GM12878 (cell line): ENCODE results near the gene IL1RL2. TPM values are rescaled to one million over a fixed set of nuclear protein-coding genes. Genes with fewer than 3 reads are reported as not detected.

Experiments used
- ATAC-seq: fragments of 200-7000 bp; cut with Tn5 transposase; 3 replicates; pipeline ENCODE4 v1.9.1; 2020; ENCODE audit warnings: mild to moderate bottlenecking, moderate library complexity
- BruUV-seq: library from RNA; stranded (reverse); fragments of 400-500 nt; replicated peaks from 2 replicates; lab custom pipeline; 2021; lab: Mats Ljungman, UMichigan
- CTCF ChIA-PET: fragments of 300-600 bp; sonication (Branson Sonifier 250); formaldehyde crosslinking; extraction: SDS; loops from one replicate; lab custom pipeline; 2021; ENCODE audit warnings: inconsistent platforms; lab: Yijun Ruan, JAX
- POLR2A ChIA-PET: fragments of 350-600 bp; formaldehyde crosslinking; extraction: SDS; loops from one replicate; lab custom pipeline; 2021; ENCODE audit warnings: inconsistent platforms; lab: Charles Lee
- RAD21 ChIA-PET: fragments of 300-600 bp; sonication (Branson Sonifier 250); formaldehyde crosslinking; loops from one replicate; lab custom pipeline; 2023; ENCODE audit warnings: antibody characterized with exemption; ENCODE audit not compliant: unreplicated experiment; lab: Charles Lee
- SMC1A ChIA-PET: fragments of 300-600 bp; sonication (Branson Sonifier 250); formaldehyde crosslinking; loops from one replicate; lab custom pipeline; 2023; ENCODE audit not compliant: unreplicated experiment, uncharacterized antibody; lab: Charles Lee
- DNase-seq: peaks from one replicate; pipeline ENCODE4 v3.0.0-alpha.2; 2011; ENCODE audit warnings: low read depth, low spot score
- FAIRE-seq: peaks from 3 replicates; lab custom pipeline; 2011; peaks lifted over from hg19 to GRCh38; lab: Jason Lieb, UNC
- H2AFZ ChIP-seq: 2 replicates; pipeline ENCODE4 v1.6.0; 2011; ENCODE audit warnings: low read depth, low read length, control low read depth; ENCODE audit not compliant: control insufficient read depth
- H3K27ac ChIP-seq: 2 replicates; pipeline ENCODE4 v1.5.1; 2011; ENCODE audit warnings: control low read depth; ENCODE audit not compliant: control insufficient read depth, insufficient read depth
- H3K27me3 ChIP-seq, 2 experiments: replicated peaks in 1 of 2; 2 replicates each; pipeline versions ENCODE4 v1.6.0 to v1.6.1; 2011; ENCODE audit warnings: low read length in 1 of 2; ENCODE audit not compliant: control insufficient read depth in 2 of 2, insufficient read depth in 2 of 2
- H3K36me3 ChIP-seq, 2 experiments: 2 replicates each; pipeline ENCODE4 v1.5.1; 2011; ENCODE audit warnings: low read length in 1 of 2; ENCODE audit not compliant: control insufficient read depth in 2 of 2, insufficient read depth in 2 of 2
- H3K4me1 ChIP-seq: 2 replicates; pipeline ENCODE4 v1.6.1; 2011; ENCODE audit warnings: mild to moderate bottlenecking, low read length, moderate library complexity, mixed read lengths; ENCODE audit not compliant: control insufficient read depth, insufficient read depth
- H3K4me2 ChIP-seq: 2 replicates; pipeline ENCODE4 v1.6.0; 2011; ENCODE audit warnings: control low read depth; ENCODE audit not compliant: control insufficient read depth, insufficient read depth
- H3K4me3 ChIP-seq: fragments of 200-600 bp; sonication (generic); 2 replicates; pipeline ENCODE4 v1.5.1; 2016
- H3K79me2 ChIP-seq: 2 replicates; pipeline ENCODE4 v1.6.0; 2011; ENCODE audit warnings: low read length; ENCODE audit not compliant: control insufficient read depth, insufficient read depth
- H3K9ac ChIP-seq: 2 replicates; pipeline ENCODE4 v1.8.0; 2011; ENCODE audit warnings: low read length, control low read depth, mixed read lengths; ENCODE audit not compliant: control insufficient read depth, insufficient read depth
- H3K9me3 ChIP-seq: replicated peaks from 3 replicates; pipeline ENCODE4 v1.5.1; 2011; ENCODE audit warnings: mild to moderate bottlenecking, low read length; ENCODE audit not compliant: control insufficient read depth, insufficient read depth
- H4K20me1 ChIP-seq: 2 replicates; pipeline ENCODE4 v1.6.0; 2011; ENCODE audit not compliant: control insufficient read depth, insufficient read depth
- ATF7 ChIP-seq: fragments of 450-650 bp; IDR thresholded peaks from 2 replicates; pipeline ENCODE4 v1.6.1; 2016; ENCODE audit warnings: low read depth, mild to moderate bottlenecking
- CHD1 ChIP-seq: IDR thresholded peaks from 2 replicates; pipeline ENCODE4 v1.6.1; 2012; ENCODE audit warnings: low read depth, low read length, improper control_type of control experiment
- FOXM1 ChIP-seq: IDR thresholded peaks from 2 replicates; pipeline ENCODE4 v1.6.1; 2012; ENCODE audit warnings: low read depth, mild to moderate bottlenecking, inconsistent platforms, low read length, moderate library complexity
- HDAC2 ChIP-seq: fragments of 200-600 bp; sonication (generic); IDR thresholded peaks from 2 replicates; pipeline ENCODE4 v1.6.1; 2017
- HSF1 ChIP-seq: fragments of 150-350 bp; IDR thresholded peaks from 2 replicates; pipeline ENCODE4 v1.6.1; 2014; ENCODE audit warnings: mild to moderate bottlenecking, low read depth, low read length
- KDM1A ChIP-seq: fragments of 200-600 bp; sonication (generic); IDR thresholded peaks from 2 replicates; pipeline ENCODE4 v1.6.1; 2016; ENCODE audit warnings: borderline replicate concordance
- NKRF ChIP-seq: fragments of 450-650 bp; conservative IDR thresholded peaks from 2 replicates; pipeline ENCODE4 v1.6.1; 2017; ENCODE audit warnings: mild to moderate bottlenecking, moderate library complexity
- SIX5 ChIP-seq: IDR thresholded peaks from 2 replicates; pipeline ENCODE4 v1.6.1; 2011; ENCODE audit warnings: mild to moderate bottlenecking, low read depth, low read length, moderate library complexity; ENCODE audit not compliant: severe bottlenecking
- SMARCA5 ChIP-seq: fragments of 450-650 bp; IDR thresholded peaks from 2 replicates; pipeline ENCODE4 v1.6.1; 2017; ENCODE audit warnings: mild to moderate bottlenecking
- SMC3 ChIP-seq: IDR thresholded peaks from 2 replicates; pipeline ENCODE4 v1.6.1; 2011; ENCODE audit warnings: low read length, improper control_type of control experiment, borderline replicate concordance
- SRF ChIP-seq, 2 experiments: IDR thresholded peaks; 2 replicates each; pipeline ENCODE4 v1.6.1; 2011; ENCODE audit warnings: low read depth in 2 of 2, low read length in 2 of 2, mild to moderate bottlenecking in 1 of 2, moderate library complexity in 1 of 2
- TARDBP ChIP-seq: IDR thresholded peaks from 2 replicates; pipeline ENCODE4 v1.6.1; 2016; ENCODE audit warnings: borderline replicate concordance
- TCF12 ChIP-seq: IDR thresholded peaks from 2 replicates; pipeline ENCODE4 v1.6.1; 2011; ENCODE audit warnings: low read depth, mild to moderate bottlenecking, low read length
- ZSCAN29 ChIP-seq: fragments of 450-650 bp; IDR thresholded peaks from 2 replicates; pipeline ENCODE4 v1.6.1; 2017; ENCODE audit warnings: mild to moderate bottlenecking, moderate library complexity
- WGBS: methylation state at CpG from one replicate; pipeline ENCODE4 v1.1.6; 2016; ENCODE audit warnings: low lambda C conversion rate; ENCODE audit not compliant: insufficient replicate concordance, insufficient coverage; ENCODE audit errors: missing lambda C conversion rate; 5-methylcytosine and 5-hydroxymethylcytosine counted together
- in situ Hi-C: fragments of 300-500 bp; cut with MboI; formaldehyde crosslinking; loops from 9 replicates; pipeline ENCODE4 v1.14.3; 2018; ENCODE audit warnings: mixed read lengths
- intact Hi-C: fragments of 100-400 bp; cut with micrococcal nuclease; formaldehyde crosslinking; loops from one replicate; pipeline ENCODE4 v1.14.2; 2022; ENCODE audit not compliant: unreplicated experiment
- polyA plus RNA-seq, 11 experiments: library from polyadenylated mRNA; depleted of rRNA in 4 of 11; unstranded in 6 of 11; stranded (reverse) in 5 of 11; fragments of >200 nt; fragmentation: Nextera tagmentation in 4 of 11; fragmentation: Illumina TruSeq in 1 of 11; extraction: Ambion mirVana in 4 of 11; extraction: Trizol in 1 of 11; gene quantifications; 1 replicate in 1 of 11; 2 replicates in 10 of 11; pipeline versions ENCODE4 v1.2.1 to v1.2.3, GENCODE V29; 2011 to 2016; ENCODE audit warnings: inconsistent platforms in 2 of 11, missing spikeins in 2 of 11, low read depth in 1 of 11
- total RNA-seq, 4 experiments: library from RNA; depleted of rRNA in 3 of 4; stranded (reverse); fragments of >200 nt in 3 of 4; fragmentation: Illumina TruSeq in 1 of 4; extraction: Trizol in 1 of 4; gene quantifications; 2 replicates each; pipeline versions ENCODE4 v1.2.1 to v1.2.3, GENCODE V29; 2013 to 2021
- TF ChIP-seq, protein P1 (sequence below): IDR thresholded peaks from 2 replicates; pipeline ENCODE4 v1.6.1; 2012; ENCODE audit warnings: improper control_type of control experiment, low read depth, low read length; ENCODE audit not compliant: insufficient replicate concordance
- TF ChIP-seq, protein P2 (sequence below): IDR thresholded peaks from 2 replicates; pipeline ENCODE4 v1.6.1; 2011; ENCODE audit warnings: mild to moderate bottlenecking, low read depth, low read length, moderate library complexity; ENCODE audit not compliant: insufficient replicate concordance

Gene IL1RL2
- total and polyA plus RNA-seq, 10 of the 15 experiments (the other 5 are each of a cell fraction or from before 2014, with no cell fraction given): not detected

DNA sequence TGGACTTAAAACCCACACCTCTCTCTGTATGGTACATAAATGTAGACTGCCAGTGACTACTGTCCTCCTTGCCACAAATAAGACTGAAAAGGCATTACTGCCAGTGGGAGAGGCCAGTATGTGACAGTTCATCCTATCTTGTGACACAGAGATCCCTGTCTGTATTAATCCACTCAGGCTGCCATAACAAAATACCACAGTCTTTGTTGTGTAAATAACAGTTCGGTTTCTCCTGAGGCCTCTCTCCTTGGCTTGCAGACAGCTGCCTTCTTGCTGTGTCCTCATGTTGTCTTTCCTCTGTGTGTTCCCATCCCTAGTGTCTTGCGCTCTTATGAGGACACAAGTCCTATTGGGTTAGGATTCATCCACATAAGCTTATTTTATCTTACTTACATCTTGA lies 78.1 kb downstream of the IL1RL2 start:
- H3K27me3 ChIP-seq: peaks cover 0 to 1% of the 10 kb centered on the region in 2 experiments; a peak in 2 of 4 replicates
- H3K4me1 ChIP-seq: no peaks in the 10 kb centered on the region
- ChIA-PET POLR2A (no interaction called here), CTCF (interaction anchor here (1.1 kb wide), 1 partner anchor 17 kb away, joined by 4 read pairs; no protein-coding TSS in a partner anchor), RAD21 (no interaction called here), SMC1A (interaction anchor here (0.9 kb wide), 1 partner anchor 178 kb away, joined by 3 read pairs; no protein-coding TSS in a partner anchor)
- no peak overlapping the region for H3K27ac ChIP-seq
- no peak overlapping the region for H2AFZ ChIP-seq
- H3K36me3 ChIP-seq: no peaks in the 10 kb centered on the region
- H3K4me2 ChIP-seq: no peak overlapping the region
- no peaks in the 10 kb centered on the region for H4K20me1 ChIP-seq
- H3K9me3 ChIP-seq: no peaks in the 10 kb centered on the region; the same call in 2 of the 3 replicates
- intact Hi-C loops (no loop called here), in situ Hi-C loops (no loop called here)
- no TSS peak for BruUV-seq
- ATAC-seq: no peak
- no peak for FAIRE-seq
- no peak overlapping the region for H3K4me3 ChIP-seq
- no peak overlapping the region for H3K9ac ChIP-seq
- no peak for DNase-seq
- H3K79me2 ChIP-seq: no peaks in the 10 kb centered on the region
- 45% methylated on average over 2 of the region's 2 CpGs for WGBS
- TF ChIP-seq, protein P1, sequence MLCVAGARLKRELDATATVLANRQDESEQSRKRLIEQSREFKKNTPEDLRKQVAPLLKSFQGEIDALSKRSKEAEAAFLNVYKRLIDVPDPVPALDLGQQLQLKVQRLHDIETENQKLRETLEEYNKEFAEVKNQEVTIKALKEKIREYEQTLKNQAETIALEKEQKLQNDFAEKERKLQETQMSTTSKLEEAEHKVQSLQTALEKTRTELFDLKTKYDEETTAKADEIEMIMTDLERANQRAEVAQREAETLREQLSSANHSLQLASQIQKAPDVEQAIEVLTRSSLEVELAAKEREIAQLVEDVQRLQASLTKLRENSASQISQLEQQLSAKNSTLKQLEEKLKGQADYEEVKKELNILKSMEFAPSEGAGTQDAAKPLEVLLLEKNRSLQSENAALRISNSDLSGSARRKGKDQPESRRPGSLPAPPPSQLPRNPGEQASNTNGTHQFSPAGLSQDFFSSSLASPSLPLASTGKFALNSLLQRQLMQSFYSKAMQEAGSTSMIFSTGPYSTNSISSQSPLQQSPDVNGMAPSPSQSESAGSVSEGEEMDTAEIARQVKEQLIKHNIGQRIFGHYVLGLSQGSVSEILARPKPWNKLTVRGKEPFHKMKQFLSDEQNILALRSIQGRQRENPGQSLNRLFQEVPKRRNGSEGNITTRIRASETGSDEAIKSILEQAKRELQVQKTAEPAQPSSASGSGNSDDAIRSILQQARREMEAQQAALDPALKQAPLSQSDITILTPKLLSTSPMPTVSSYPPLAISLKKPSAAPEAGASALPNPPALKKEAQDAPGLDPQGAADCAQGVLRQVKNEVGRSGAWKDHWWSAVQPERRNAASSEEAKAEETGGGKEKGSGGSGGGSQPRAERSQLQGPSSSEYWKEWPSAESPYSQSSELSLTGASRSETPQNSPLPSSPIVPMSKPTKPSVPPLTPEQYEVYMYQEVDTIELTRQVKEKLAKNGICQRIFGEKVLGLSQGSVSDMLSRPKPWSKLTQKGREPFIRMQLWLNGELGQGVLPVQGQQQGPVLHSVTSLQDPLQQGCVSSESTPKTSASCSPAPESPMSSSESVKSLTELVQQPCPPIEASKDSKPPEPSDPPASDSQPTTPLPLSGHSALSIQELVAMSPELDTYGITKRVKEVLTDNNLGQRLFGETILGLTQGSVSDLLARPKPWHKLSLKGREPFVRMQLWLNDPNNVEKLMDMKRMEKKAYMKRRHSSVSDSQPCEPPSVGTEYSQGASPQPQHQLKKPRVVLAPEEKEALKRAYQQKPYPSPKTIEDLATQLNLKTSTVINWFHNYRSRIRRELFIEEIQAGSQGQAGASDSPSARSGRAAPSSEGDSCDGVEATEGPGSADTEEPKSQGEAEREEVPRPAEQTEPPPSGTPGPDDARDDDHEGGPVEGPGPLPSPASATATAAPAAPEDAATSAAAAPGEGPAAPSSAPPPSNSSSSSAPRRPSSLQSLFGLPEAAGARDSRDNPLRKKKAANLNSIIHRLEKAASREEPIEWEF: no peak
- TF ChIP-seq HSF1 (no peak), TCF12 (no peak), ZSCAN29 (no peak), SMC3 (no peak), FOXM1 (no peak), CHD1 (no peak), SIX5 (no peak), ATF7 (no peak), TARDBP (no peak), SMARCA5 (no peak), SRF (IDR thresholded peaks at IDR 0.05; ENCODE audit: low read depth in 2 of 2, low read length in 2 of 2) (no peak), KDM1A (no peak), NKRF (no peak), HDAC2 (no peak)
- TF ChIP-seq, protein P2, sequence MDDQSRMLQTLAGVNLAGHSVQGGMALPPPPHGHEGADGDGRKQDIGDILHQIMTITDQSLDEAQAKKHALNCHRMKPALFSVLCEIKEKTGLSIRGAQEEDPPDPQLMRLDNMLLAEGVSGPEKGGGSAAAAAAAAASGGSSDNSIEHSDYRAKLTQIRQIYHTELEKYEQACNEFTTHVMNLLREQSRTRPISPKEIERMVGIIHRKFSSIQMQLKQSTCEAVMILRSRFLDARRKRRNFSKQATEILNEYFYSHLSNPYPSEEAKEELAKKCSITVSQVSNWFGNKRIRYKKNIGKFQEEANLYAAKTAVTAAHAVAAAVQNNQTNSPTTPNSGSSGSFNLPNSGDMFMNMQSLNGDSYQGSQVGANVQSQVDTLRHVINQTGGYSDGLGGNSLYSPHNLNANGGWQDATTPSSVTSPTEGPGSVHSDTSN: no peak
